Measurements from ENCODE around the gene ZMAT2.
"Not testable (repeated sequence)": the region's sequence is repeated elsewhere in the genome, so short reads cannot be mapped to it uniquely, and the experiment has no call there.

ZMAT2 gene

DNA sequence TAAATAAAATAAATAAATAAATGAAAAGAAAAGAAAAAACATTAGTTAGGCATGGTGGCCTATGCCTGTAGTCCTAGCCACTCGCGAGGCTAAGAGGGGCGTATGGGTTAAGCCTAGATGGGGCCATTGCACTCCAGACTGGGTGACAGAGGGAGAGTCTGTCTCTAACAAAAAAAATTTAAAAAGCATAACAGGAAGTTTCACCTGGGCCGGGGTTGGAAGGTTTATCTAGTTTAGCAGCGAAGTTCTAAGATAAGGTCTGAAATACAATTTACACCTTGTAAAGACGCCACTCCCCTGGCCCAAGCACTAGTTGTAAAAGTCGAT lies 18.0 kb downstream of the ZMAT2 start:
- no peak overlapping the region for H3K9ac ChIP-seq (ENCODE audit: low read depth, low read length, poor library complexity, severe bottlenecking)
- TF ChIP-seq EZH2phosphoT487 (IDR thresholded peaks at IDR 0.05; ENCODE audit: borderline replicate concordance), result no peak
- TF ChIP-seq, protein P1, sequence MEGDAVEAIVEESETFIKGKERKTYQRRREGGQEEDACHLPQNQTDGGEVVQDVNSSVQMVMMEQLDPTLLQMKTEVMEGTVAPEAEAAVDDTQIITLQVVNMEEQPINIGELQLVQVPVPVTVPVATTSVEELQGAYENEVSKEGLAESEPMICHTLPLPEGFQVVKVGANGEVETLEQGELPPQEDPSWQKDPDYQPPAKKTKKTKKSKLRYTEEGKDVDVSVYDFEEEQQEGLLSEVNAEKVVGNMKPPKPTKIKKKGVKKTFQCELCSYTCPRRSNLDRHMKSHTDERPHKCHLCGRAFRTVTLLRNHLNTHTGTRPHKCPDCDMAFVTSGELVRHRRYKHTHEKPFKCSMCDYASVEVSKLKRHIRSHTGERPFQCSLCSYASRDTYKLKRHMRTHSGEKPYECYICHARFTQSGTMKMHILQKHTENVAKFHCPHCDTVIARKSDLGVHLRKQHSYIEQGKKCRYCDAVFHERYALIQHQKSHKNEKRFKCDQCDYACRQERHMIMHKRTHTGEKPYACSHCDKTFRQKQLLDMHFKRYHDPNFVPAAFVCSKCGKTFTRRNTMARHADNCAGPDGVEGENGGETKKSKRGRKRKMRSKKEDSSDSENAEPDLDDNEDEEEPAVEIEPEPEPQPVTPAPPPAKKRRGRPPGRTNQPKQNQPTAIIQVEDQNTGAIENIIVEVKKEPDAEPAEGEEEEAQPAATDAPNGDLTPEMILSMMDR (conservative IDR thresholded peaks at IDR 0.05; ENCODE audit: low read length), result no peak
- no peaks in the 10 kb centered on the region for H3K4me1 ChIP-seq (ENCODE audit: insufficient read depth, low read length, poor library complexity, severe bottlenecking)
- no peaks in the 10 kb centered on the region for H3K36me3 ChIP-seq (ENCODE audit: insufficient read depth, low read length)
- no peaks in the 10 kb centered on the region for H3K27me3 ChIP-seq (ENCODE audit: insufficient read depth, low read length, poor library complexity, severe bottlenecking)
- no peaks in the 10 kb centered on the region for H3F3A ChIP-seq (ENCODE audit: low read depth)
- no peak overlapping the region for H3K4me3 ChIP-seq (ENCODE audit: low read length, poor library complexity, severe bottlenecking)
- no peak overlapping the region for H3K4me2 ChIP-seq (ENCODE audit: low read depth, low read length, poor library complexity, severe bottlenecking)
- no peaks in the 10 kb centered on the region for H3K9me3 ChIP-seq (ENCODE audit: insufficient read depth, low read depth, low read length)
- no peaks in the 10 kb centered on the region for H3K9me2 ChIP-seq (replicated peaks; ENCODE audit: low read depth, low read length)
- H4K20me1 ChIP-seq (ENCODE audit: insufficient read depth, low read length, poor library complexity, severe bottlenecking), result no peaks in the 10 kb centered on the region
- no peak overlapping the region for H2AFZ ChIP-seq (ENCODE audit: low read length)
- H3K79me2 ChIP-seq (ENCODE audit: insufficient read depth, low read length), result no peaks in the 10 kb centered on the region

DNA sequence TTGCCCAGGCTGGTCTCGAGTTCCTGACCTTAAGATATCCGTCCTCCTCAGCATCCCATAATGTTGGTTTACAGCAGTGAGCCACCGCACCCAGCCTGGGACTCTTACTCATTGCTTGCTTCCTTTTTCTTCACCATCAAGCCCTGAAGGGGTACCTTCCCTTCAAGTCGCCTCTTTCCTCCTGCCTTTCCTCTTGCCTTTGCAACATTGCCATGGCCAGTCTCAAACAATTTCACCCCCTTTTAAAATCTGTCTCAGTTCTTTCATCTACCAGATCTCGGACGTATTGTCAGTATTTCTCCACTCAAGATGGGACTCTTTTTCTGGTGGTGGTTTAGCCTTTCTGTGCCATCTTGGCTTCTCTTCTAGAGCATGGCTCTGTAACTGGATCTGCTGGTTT lies 20.5 kb downstream of the ZMAT2 start:
- H2AFZ ChIP-seq (ENCODE audit: low read length), result peak overlapping the region; percentile 70; the same call in 1 of the 2 replicates
- H3K4me3 ChIP-seq (ENCODE audit: low read length, poor library complexity, severe bottlenecking); H3K79me2 ChIP-seq (ENCODE audit: insufficient read depth, low read length); H3K9ac ChIP-seq (ENCODE audit: low read depth, low read length, poor library complexity, severe bottlenecking); H3K36me3 ChIP-seq (ENCODE audit: insufficient read depth, low read length); H3K27me3 ChIP-seq (ENCODE audit: insufficient read depth, low read length, poor library complexity, severe bottlenecking); H3K9me2 ChIP-seq (replicated peaks; ENCODE audit: low read depth, low read length); H3K4me2 ChIP-seq (ENCODE audit: low read depth, low read length, poor library complexity, severe bottlenecking); H4K20me1 ChIP-seq (ENCODE audit: insufficient read depth, low read length, poor library complexity, severe bottlenecking); H3K9me3 ChIP-seq (ENCODE audit: insufficient read depth, low read depth, low read length); H3K4me1 ChIP-seq (ENCODE audit: insufficient read depth, low read length, poor library complexity, severe bottlenecking); H3F3A ChIP-seq (ENCODE audit: low read depth): not testable (repeated sequence)

DNA sequence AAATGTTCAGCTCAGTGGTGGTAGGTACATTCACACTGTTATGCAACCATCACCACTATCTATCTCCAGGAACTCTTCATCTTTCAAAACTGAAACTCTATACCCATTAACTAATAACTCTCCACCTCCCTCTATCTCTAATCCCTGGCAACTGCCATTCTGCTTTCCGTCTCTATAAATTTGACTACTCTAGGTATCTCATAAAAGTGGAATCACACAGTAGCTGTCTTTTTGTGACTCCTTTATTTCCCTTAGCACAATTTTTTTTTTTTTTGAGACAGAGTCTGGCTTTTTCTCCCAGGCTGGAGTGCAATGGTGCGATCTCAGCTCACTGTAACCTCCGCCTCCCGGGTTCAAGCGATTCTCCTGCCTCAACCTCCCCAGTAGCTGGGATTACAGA lies 21.1 kb downstream of the ZMAT2 start:
- H3K9ac ChIP-seq (ENCODE audit: low read depth, low read length, poor library complexity, severe bottlenecking); H3K4me2 ChIP-seq (ENCODE audit: low read depth, low read length, poor library complexity, severe bottlenecking); H3K9me2 ChIP-seq (replicated peaks; ENCODE audit: low read depth, low read length): not testable (repeated sequence)

DNA sequence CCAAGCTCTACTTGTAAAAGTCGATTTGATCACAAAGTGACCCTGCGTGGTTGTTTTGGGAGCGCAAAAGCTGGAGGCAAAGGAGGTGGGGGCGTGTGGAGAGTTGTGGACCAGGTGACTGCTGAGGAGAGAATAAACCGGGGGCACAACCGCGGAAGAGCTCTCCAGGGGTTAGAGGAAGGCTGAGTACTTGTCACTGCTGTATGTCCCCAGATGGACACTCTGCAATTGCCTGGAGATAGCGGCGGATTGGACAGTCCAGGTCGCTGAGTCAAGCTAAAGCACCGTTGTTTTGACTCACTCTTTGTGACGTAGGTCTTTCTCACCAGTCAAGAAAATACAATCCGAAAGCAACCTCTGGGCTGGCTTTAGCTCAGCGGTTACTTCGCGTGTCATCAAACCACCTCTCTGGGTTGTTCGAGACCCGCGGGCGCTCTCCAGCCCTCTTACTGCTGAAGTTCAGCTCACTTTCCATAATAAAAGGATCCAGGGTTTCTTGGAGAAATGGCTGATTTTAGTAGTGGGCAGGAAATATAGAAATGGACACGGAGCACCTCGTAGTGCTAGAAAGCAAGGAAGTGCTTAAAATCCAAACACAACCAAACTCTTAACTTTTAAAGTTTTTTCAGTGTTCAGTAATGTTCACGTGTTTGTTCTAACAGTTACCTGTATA lies 25.7 kb downstream of the ZMAT2 start:
- no peak for TF ChIP-seq EZH2phosphoT487 (IDR thresholded peaks at IDR 0.05; ENCODE audit: borderline replicate concordance)
- TF ChIP-seq, protein P1 (conservative IDR thresholded peaks at IDR 0.05; ENCODE audit: low read length), result no peak
- no peaks in the 10 kb centered on the region for H3K27me3 ChIP-seq (ENCODE audit: insufficient read depth, low read length, poor library complexity, severe bottlenecking)
- no peaks in the 10 kb centered on the region for H3K79me2 ChIP-seq (ENCODE audit: insufficient read depth, low read length)
- H3K4me1 ChIP-seq (ENCODE audit: insufficient read depth, low read length, poor library complexity, severe bottlenecking), result no peaks in the 10 kb centered on the region
- no peak overlapping the region for H2AFZ ChIP-seq (ENCODE audit: low read length)
- H4K20me1 ChIP-seq (ENCODE audit: insufficient read depth, low read length, poor library complexity, severe bottlenecking), result no peaks in the 10 kb centered on the region
- H3K9me3 ChIP-seq (ENCODE audit: insufficient read depth, low read depth, low read length), result no peaks in the 10 kb centered on the region
- H3F3A ChIP-seq (ENCODE audit: low read depth), result no peaks in the 10 kb centered on the region
- no peaks in the 10 kb centered on the region for H3K36me3 ChIP-seq (ENCODE audit: insufficient read depth, low read length)
- no peak overlapping the region for H3K4me2 ChIP-seq (ENCODE audit: low read depth, low read length, poor library complexity, severe bottlenecking)
- no peak overlapping the region for H3K9ac ChIP-seq (ENCODE audit: low read depth, low read length, poor library complexity, severe bottlenecking)
- H3K4me3 ChIP-seq (ENCODE audit: low read length, poor library complexity, severe bottlenecking), result no peak overlapping the region
- H3K9me2 ChIP-seq (replicated peaks; ENCODE audit: low read depth, low read length), result no peaks in the 10 kb centered on the region

More for the DNA sequence above, 21.1 kb downstream of the ZMAT2 start:
- H3K79me2 ChIP-seq (ENCODE audit: insufficient read depth, low read length); H3K9me3 ChIP-seq (ENCODE audit: insufficient read depth, low read depth, low read length); H3F3A ChIP-seq (ENCODE audit: low read depth); H2AFZ ChIP-seq (ENCODE audit: low read length); H3K27me3 ChIP-seq (ENCODE audit: insufficient read depth, low read length, poor library complexity, severe bottlenecking); H3K4me1 ChIP-seq (ENCODE audit: insufficient read depth, low read length, poor library complexity, severe bottlenecking); H4K20me1 ChIP-seq (ENCODE audit: insufficient read depth, low read length, poor library complexity, severe bottlenecking); H3K4me3 ChIP-seq (ENCODE audit: low read length, poor library complexity, severe bottlenecking); H3K36me3 ChIP-seq (ENCODE audit: insufficient read depth, low read length): not testable (repeated sequence)

All from Loucy (cell line).